GM12878 (cell line): ENCODE results near the gene LDLRAD3. TPM values are rescaled to one million over a fixed set of nuclear protein-coding genes. Genes with fewer than 3 reads are reported as not detected.

ENCODE experiments used
- ATAC-seq: fragments of 200-7000 bp; cut with Tn5 transposase; 3 replicates; pipeline ENCODE4 v1.9.1; 2020; ENCODE audit warnings: mild to moderate bottlenecking, moderate library complexity
- BruUV-seq: library from RNA; stranded (reverse); fragments of 400-500 nt; replicated peaks from 2 replicates; lab custom pipeline; 2021; lab: Mats Ljungman, UMichigan
- CTCF ChIA-PET: fragments of 300-600 bp; sonication (Branson Sonifier 250); formaldehyde crosslinking; extraction: SDS; loops from one replicate; lab custom pipeline; 2021; ENCODE audit warnings: inconsistent platforms; lab: Yijun Ruan, JAX
- POLR2A ChIA-PET: fragments of 350-600 bp; formaldehyde crosslinking; extraction: SDS; loops from one replicate; lab custom pipeline; 2021; ENCODE audit warnings: inconsistent platforms; lab: Charles Lee
- RAD21 ChIA-PET: fragments of 300-600 bp; sonication (Branson Sonifier 250); formaldehyde crosslinking; loops from one replicate; lab custom pipeline; 2023; ENCODE audit warnings: antibody characterized with exemption; ENCODE audit not compliant: unreplicated experiment; lab: Charles Lee
- SMC1A ChIA-PET: fragments of 300-600 bp; sonication (Branson Sonifier 250); formaldehyde crosslinking; loops from one replicate; lab custom pipeline; 2023; ENCODE audit not compliant: unreplicated experiment, uncharacterized antibody; lab: Charles Lee
- DNase-seq: peaks from one replicate; pipeline ENCODE4 v3.0.0-alpha.2; 2011; ENCODE audit warnings: low read depth, low spot score
- FAIRE-seq: peaks from 3 replicates; lab custom pipeline; 2011; peaks lifted over from hg19 to GRCh38; lab: Jason Lieb, UNC
- H2AFZ ChIP-seq: 2 replicates; pipeline ENCODE4 v1.6.0; 2011; ENCODE audit warnings: low read depth, low read length, control low read depth; ENCODE audit not compliant: control insufficient read depth
- H3K27ac ChIP-seq: 2 replicates; pipeline ENCODE4 v1.5.1; 2011; ENCODE audit warnings: control low read depth; ENCODE audit not compliant: control insufficient read depth, insufficient read depth
- H3K27me3 ChIP-seq, 2 experiments: replicated peaks in 1 of 2; 2 replicates each; pipeline versions ENCODE4 v1.6.0 to v1.6.1; 2011; ENCODE audit warnings: low read length in 1 of 2; ENCODE audit not compliant: control insufficient read depth in 2 of 2, insufficient read depth in 2 of 2
- H3K36me3 ChIP-seq, 2 experiments: 2 replicates each; pipeline ENCODE4 v1.5.1; 2011; ENCODE audit warnings: low read length in 1 of 2; ENCODE audit not compliant: control insufficient read depth in 2 of 2, insufficient read depth in 2 of 2
- H3K4me1 ChIP-seq: 2 replicates; pipeline ENCODE4 v1.6.1; 2011; ENCODE audit warnings: mild to moderate bottlenecking, low read length, moderate library complexity, mixed read lengths; ENCODE audit not compliant: control insufficient read depth, insufficient read depth
- H3K4me2 ChIP-seq: 2 replicates; pipeline ENCODE4 v1.6.0; 2011; ENCODE audit warnings: control low read depth; ENCODE audit not compliant: control insufficient read depth, insufficient read depth
- H3K4me3 ChIP-seq: fragments of 200-600 bp; sonication (generic); 2 replicates; pipeline ENCODE4 v1.5.1; 2016
- H3K79me2 ChIP-seq: 2 replicates; pipeline ENCODE4 v1.6.0; 2011; ENCODE audit warnings: low read length; ENCODE audit not compliant: control insufficient read depth, insufficient read depth
- H3K9ac ChIP-seq: 2 replicates; pipeline ENCODE4 v1.8.0; 2011; ENCODE audit warnings: low read length, control low read depth, mixed read lengths; ENCODE audit not compliant: control insufficient read depth, insufficient read depth
- H3K9me3 ChIP-seq: replicated peaks from 3 replicates; pipeline ENCODE4 v1.5.1; 2011; ENCODE audit warnings: mild to moderate bottlenecking, low read length; ENCODE audit not compliant: control insufficient read depth, insufficient read depth
- H4K20me1 ChIP-seq: 2 replicates; pipeline ENCODE4 v1.6.0; 2011; ENCODE audit not compliant: control insufficient read depth, insufficient read depth
- BCL3 ChIP-seq: IDR thresholded peaks from 2 replicates; pipeline ENCODE4 v1.6.1; 2011; ENCODE audit warnings: borderline replicate concordance, low read depth, mild to moderate bottlenecking, moderate library complexity, low read length; ENCODE audit not compliant: insufficient read depth, poor library complexity, severe bottlenecking
- E2F8 ChIP-seq: fragments of 450-650 bp; IDR thresholded peaks from 2 replicates; pipeline ENCODE4 v1.6.1; 2018; ENCODE audit warnings: mild to moderate bottlenecking, low read depth, moderate library complexity; ENCODE audit not compliant: partially characterized antibody
- EED ChIP-seq: sonication (generic); IDR thresholded peaks from 2 replicates; pipeline ENCODE4 v1.6.1; 2016; ENCODE audit warnings: antibody characterized with exemption, low read depth
- ESRRA ChIP-seq: IDR thresholded peaks from 2 replicates; pipeline ENCODE4 v1.6.1; 2012; ENCODE audit warnings: mild to moderate bottlenecking, low read length, improper control_type of control experiment
- HCFC1 ChIP-seq: fragments of 150-350 bp; IDR thresholded peaks from 2 replicates; pipeline ENCODE4 v1.6.1; 2014; ENCODE audit warnings: low read length
- MEF2A ChIP-seq: IDR thresholded peaks from 2 replicates; pipeline ENCODE4 v1.6.1; 2011; ENCODE audit warnings: low read depth, mild to moderate bottlenecking, low read length, moderate library complexity; ENCODE audit not compliant: insufficient read depth
- PAX8 ChIP-seq: fragments of 450-650 bp; IDR thresholded peaks from 2 replicates; pipeline ENCODE4 v1.6.1; 2017; ENCODE audit warnings: mild to moderate bottlenecking, moderate library complexity
- SRF ChIP-seq, 2 experiments: IDR thresholded peaks; 2 replicates each; pipeline ENCODE4 v1.6.1; 2011; ENCODE audit warnings: low read depth in 2 of 2, low read length in 2 of 2, mild to moderate bottlenecking in 1 of 2, moderate library complexity in 1 of 2
- STAT1 ChIP-seq: fragments of 450-650 bp; conservative IDR thresholded peaks from 2 replicates; pipeline ENCODE4 v1.6.1; 2014; ENCODE audit warnings: antibody characterized with exemption, mild to moderate bottlenecking
- STAT3 ChIP-seq: IDR thresholded peaks from 2 replicates; pipeline ENCODE4 v1.6.1; 2011; ENCODE audit warnings: low read depth, low read length, improper control_type of control experiment
- TCF12 ChIP-seq: IDR thresholded peaks from 2 replicates; pipeline ENCODE4 v1.6.1; 2011; ENCODE audit warnings: low read depth, mild to moderate bottlenecking, low read length
- ZBTB11 ChIP-seq: fragments of 450-650 bp; formaldehyde crosslinking; IDR thresholded peaks from 2 replicates; pipeline ENCODE4 v1.5.0; 2022; ENCODE audit warnings: mild to moderate bottlenecking, missing genetic modification characterization
- ZNF274 ChIP-seq: IDR thresholded peaks from one replicate; pipeline ENCODE4 v1.8.0; 2011; ENCODE audit not compliant: insufficient read length, insufficient read depth
- ZNF622 ChIP-seq: fragments of 450-650 bp; IDR thresholded peaks from 2 replicates; pipeline ENCODE4 v1.6.1; 2017; ENCODE audit warnings: mild to moderate bottlenecking, inconsistent platforms
- WGBS: methylation state at CpG from one replicate; pipeline ENCODE4 v1.1.6; 2016; ENCODE audit warnings: low lambda C conversion rate; ENCODE audit not compliant: insufficient replicate concordance, insufficient coverage; ENCODE audit errors: missing lambda C conversion rate; 5-methylcytosine and 5-hydroxymethylcytosine counted together
- in situ Hi-C: fragments of 300-500 bp; cut with MboI; formaldehyde crosslinking; loops from 9 replicates; pipeline ENCODE4 v1.14.3; 2018; ENCODE audit warnings: mixed read lengths
- intact Hi-C: fragments of 100-400 bp; cut with micrococcal nuclease; formaldehyde crosslinking; loops from one replicate; pipeline ENCODE4 v1.14.2; 2022; ENCODE audit not compliant: unreplicated experiment
- polyA plus RNA-seq, 11 experiments: library from polyadenylated mRNA; depleted of rRNA in 4 of 11; unstranded in 6 of 11; stranded (reverse) in 5 of 11; fragments of >200 nt; fragmentation: Nextera tagmentation in 4 of 11; fragmentation: Illumina TruSeq in 1 of 11; extraction: Ambion mirVana in 4 of 11; extraction: Trizol in 1 of 11; gene quantifications; 1 replicate in 1 of 11; 2 replicates in 10 of 11; pipeline versions ENCODE4 v1.2.1 to v1.2.3, GENCODE V29; 2011 to 2016; ENCODE audit warnings: inconsistent platforms in 2 of 11, missing spikeins in 2 of 11, low read depth in 1 of 11
- total RNA-seq, 4 experiments: library from RNA; depleted of rRNA in 3 of 4; stranded (reverse); fragments of >200 nt in 3 of 4; fragmentation: Illumina TruSeq in 1 of 4; extraction: Trizol in 1 of 4; gene quantifications; 2 replicates each; pipeline versions ENCODE4 v1.2.1 to v1.2.3, GENCODE V29; 2013 to 2021

The LDLRAD3 gene
- total and polyA plus RNA-seq, 10 of the 15 experiments (the other 5 are each of a cell fraction or from before 2014, with no cell fraction given), result 2.5 to 17.2 (median 10.7) TPM

GRCh38 chr11:35918716-35919115 is 25.1 kb upstream of the LDLRAD3 start:
- no peaks in the 10 kb centered on the region for H3K27me3 ChIP-seq
- ChIA-PET SMC1A (interaction anchor here (1.6 kb wide), 1 partner anchor 59 kb away, joined by 3 read pairs; no protein-coding TSS in a partner anchor), CTCF (interaction anchor here (1.8 to 2.1 kb wide), 2 partner anchors 11 to 97 kb away, joined by 5 read pairs; no protein-coding TSS in a partner anchor), RAD21 (interaction anchor here (2.9 kb wide), 1 partner anchor 97 kb away, joined by 9 read pairs; no protein-coding TSS in a partner anchor), POLR2A (interaction anchor here (1.1 kb wide), 1 partner anchor 17 kb away, joined by 3 read pairs; no protein-coding TSS in a partner anchor)
- no peak overlapping the region for H3K4me3 ChIP-seq
- H3K4me1 ChIP-seq, result peaks cover 44% of the 10 kb centered on the region
- intact Hi-C loops, result loop anchor here (10.0 kb wide), 2 partner anchors 204 to 304 kb away; partner anchors contain the start of gene FJX1
- in situ Hi-C loops, result no loop called here
- BruUV-seq, result no TSS peak
- FAIRE-seq, result no peak
- DNase-seq, result no peak
- WGBS, result 64% methylated on average over 2 of the region's 2 CpGs
- no peaks in the 10 kb centered on the region for H4K20me1 ChIP-seq
- H2AFZ ChIP-seq, result no peak overlapping the region
- ATAC-seq, result no peak
- no peak overlapping the region for H3K27ac ChIP-seq
- H3K4me2 ChIP-seq, result no peak overlapping the region
- H3K36me3 ChIP-seq, result no peaks in the 10 kb centered on the region
- no peaks in the 10 kb centered on the region for H3K79me2 ChIP-seq
- no peaks in the 10 kb centered on the region; the same call in 2 of the 3 replicates for H3K9me3 ChIP-seq
- H3K9ac ChIP-seq, result no peak overlapping the region
- no peak for TF ChIP-seq ESRRA
- no peak for TF ChIP-seq ZBTB11 (CRISPR knock-in tag)
- TF ChIP-seq EED, result no peak; the same call in 1 of the 2 replicates
- TF ChIP-seq ZNF622, result no peak
- no peak for TF ChIP-seq MEF2A
- TF ChIP-seq HCFC1, result no peak
- no peak for TF ChIP-seq STAT3
- no peak for TF ChIP-seq PAX8
- TF ChIP-seq E2F8, result no peak
- no peak for TF ChIP-seq STAT1
- TF ChIP-seq SRF (IDR thresholded peaks at IDR 0.05; ENCODE audit: low read depth in 2 of 2, low read length in 2 of 2), result no peak
- no peak for TF ChIP-seq ZNF274
- TF ChIP-seq BCL3, result no peak
- no peak for TF ChIP-seq TCF12
- TF ChIP-seq, all 136 proteins: peak for 0
